GM21423 (cell line): ENCODE measurements around the gene URAD.

Experiments
- ATAC-seq: cut with Tn5 transposase; IDR thresholded peaks from one replicate; pipeline ENCODE4 v1.9.1; 2021; ENCODE audit warnings: mild to moderate bottlenecking, moderate library complexity; ENCODE audit not compliant: unreplicated experiment

Gene URAD

GRCh38 chr13:27960362-27961226 lies 27.9 kb downstream of the URAD start:
- no peak for ATAC-seq

GRCh38 chr13:27959976-27960361 lies 28.5 kb downstream of the URAD start:
- ATAC-seq: no peak

- ATAC-seq: no peak
These were observed 31.8 kb downstream of the URAD start for GRCh38 chr13:27956576-27957300.

- ATAC-seq: no peak
These were observed 33.4 kb downstream of the URAD start for GRCh38 chr13:27955014-27955591.

- ATAC-seq: no peak
These were observed 34.1 kb downstream of the URAD start for GRCh38 chr13:27954406-27954851.

- peak; percentile 90 for ATAC-seq
These were observed 34.7 kb downstream of the URAD start for GRCh38 chr13:27953676-27954405.

- ATAC-seq: no peak
These were observed 35.4 kb downstream of the URAD start for GRCh38 chr13:27952876-27953675.

GRCh38 chr13:27942972-27943371 lies 45.5 kb downstream of the URAD start:
- ATAC-seq: no peak

- ATAC-seq: no peak
These were observed 54.7 kb downstream of the URAD start for GRCh38 chr13:27933580-27934328.

GRCh38 chr13:27933118-27933517 lies 55.4 kb downstream of the URAD start:
- no peak for ATAC-seq

GRCh38 chr13:27929868-27930267 lies 58.6 kb downstream of the URAD start:
- no peak for ATAC-seq

- no peak for ATAC-seq
These were observed 59.4 kb downstream of the URAD start for GRCh38 chr13:27928805-27929753.

- no peak for ATAC-seq
These were observed 60.1 kb downstream of the URAD start for GRCh38 chr13:27928353-27928804.
